ENCODE measurements around the gene ACTN1.
"Not testable (repeated sequence)": the region's sequence is repeated elsewhere in the genome, so short reads cannot be mapped to it uniquely, and the experiment has no call there.

The ACTN1 gene

GRCh38 chr14:68877993-68878575 is 101.0 kb downstream of the ACTN1 start:
- DNase-seq (ENCODE audit: insufficient read length, low spot score) (no peak), FAIRE-seq (no peak)

- DNase-seq (ENCODE audit: insufficient read length, low spot score) (no peak), FAIRE-seq (no peak)
Observed at GRCh38 chr14:68876976-68877375, 102.1 kb downstream of the ACTN1 start.

- no peak for FAIRE-seq
- DNase-seq (ENCODE audit: insufficient read length, low spot score) = no peak
Observed at GRCh38 chr14:68874746-68875155, 104.4 kb downstream of the ACTN1 start.

- DNase-seq (ENCODE audit: insufficient read length, low spot score) (no peak), FAIRE-seq (no peak)
Observed at GRCh38 chr14:68873376-68873775, 105.7 kb downstream of the ACTN1 start.

- FAIRE-seq (no peak), DNase-seq (ENCODE audit: insufficient read length, low spot score) (no peak)
Observed at GRCh38 chr14:68871392-68871791, 107.7 kb downstream of the ACTN1 start.

GRCh38 chr14:68866991-68867533 is 112.0 kb downstream of the ACTN1 start:
- FAIRE-seq (no peak), DNase-seq (ENCODE audit: insufficient read length, low spot score) (no peak)

- FAIRE-seq (no peak), DNase-seq (ENCODE audit: insufficient read length, low spot score) (no peak)
Observed at GRCh38 chr14:68865542-68865941, 113.6 kb downstream of the ACTN1 start.

GRCh38 chr14:68864361-68864750 is 114.7 kb downstream of the ACTN1 start:
- DNase-seq (ENCODE audit: insufficient read length, low spot score) = no peak

GRCh38 chr14:68863610-68864360 is 115.3 kb downstream of the ACTN1 start:
- FAIRE-seq (no peak), DNase-seq (ENCODE audit: insufficient read length, low spot score) (no peak)

More at GRCh38 chr14:68864361-68864750, 114.7 kb downstream of the ACTN1 start:
- no peak for FAIRE-seq

GRCh38 chr14:68862954-68863594 is 116.0 kb downstream of the ACTN1 start:
- peak; percentile 93 for FAIRE-seq

GRCh38 chr14:68860771-68861170 is 118.3 kb downstream of the ACTN1 start:
- no peak for FAIRE-seq
- no peak for DNase-seq (ENCODE audit: insufficient read length, low spot score)

More at GRCh38 chr14:68862954-68863594, 116.0 kb downstream of the ACTN1 start:
- DNase-seq (ENCODE audit: insufficient read length, low spot score) = peak; percentile 71

- DNase-seq (ENCODE audit: insufficient read length, low spot score) = no peak
- no peak for FAIRE-seq
Observed at GRCh38 chr14:68857516-68858070, 121.5 kb downstream of the ACTN1 start.

- DNase-seq (ENCODE audit: insufficient read length, low spot score) (no peak), FAIRE-seq (no peak)
Observed at GRCh38 chr14:68856572-68856971, 122.5 kb downstream of the ACTN1 start.

- FAIRE-seq = no peak
- DNase-seq (ENCODE audit: insufficient read length, low spot score) = no peak
Observed at GRCh38 chr14:68854421-68854820, 124.7 kb downstream of the ACTN1 start.

GRCh38 chr14:68853749-68854148 is 125.4 kb downstream of the ACTN1 start:
- FAIRE-seq = no peak

GRCh38 chr14:68852493-68852892 is 126.6 kb downstream of the ACTN1 start:
- DNase-seq (ENCODE audit: insufficient read length, low spot score); FAIRE-seq: not testable (repeated sequence)

More at GRCh38 chr14:68853749-68854148, 125.4 kb downstream of the ACTN1 start:
- no peak for DNase-seq (ENCODE audit: insufficient read length, low spot score)

GRCh38 chr14:68851078-68851477 is 128.0 kb downstream of the ACTN1 start:
- FAIRE-seq (no peak), DNase-seq (ENCODE audit: insufficient read length, low spot score) (no peak)

GRCh38 chr14:68849416-68849815 is 129.7 kb downstream of the ACTN1 start:
- no peak for FAIRE-seq
- DNase-seq (ENCODE audit: insufficient read length, low spot score) = no peak

- FAIRE-seq (no peak), DNase-seq (ENCODE audit: insufficient read length, low spot score) (no peak)
Observed at GRCh38 chr14:68848253-68848652, 130.8 kb downstream of the ACTN1 start.

- DNase-seq (ENCODE audit: insufficient read length, low spot score); FAIRE-seq: not testable (repeated sequence)
Observed at GRCh38 chr14:68847640-68848039, 131.5 kb downstream of the ACTN1 start.

- FAIRE-seq (no peak), DNase-seq (ENCODE audit: insufficient read length, low spot score) (no peak)
Observed at GRCh38 chr14:68846466-68846865, 132.6 kb downstream of the ACTN1 start.

Data from GM19239 (cell line).